Measurements from ENCODE around the gene SHISA2.

Gene SHISA2

DNA sequence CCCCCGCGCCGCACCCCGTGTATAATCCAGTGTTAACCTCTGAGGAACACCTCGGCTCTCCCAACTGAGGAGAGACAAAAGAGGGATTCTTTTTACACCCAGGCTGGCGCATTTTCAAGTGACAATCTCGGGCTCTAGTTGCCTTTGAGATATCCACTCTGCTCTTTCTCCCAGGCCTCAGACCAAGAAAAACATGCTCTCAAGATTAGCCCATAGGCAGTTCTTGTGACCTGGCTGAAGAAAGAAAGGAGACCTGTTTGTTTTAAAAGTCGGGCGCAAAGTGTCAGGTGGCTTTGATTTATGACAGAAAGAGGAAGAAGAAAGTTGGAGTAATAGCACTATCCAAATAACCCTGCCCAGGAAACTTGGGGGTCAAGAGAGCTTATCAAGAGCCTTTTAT is 27.3 kb downstream of the SHISA2 start:
- peaks cover 67% of the 10 kb centered on the region for H3K4me1 ChIP-seq (ENCODE audit: control insufficient read depth, insufficient read depth, low read length)
- no peak overlapping the region for H3K4me3 ChIP-seq (ENCODE audit: low read length)
- no peaks in the 10 kb centered on the region for H3K9me3 ChIP-seq (ENCODE audit: control insufficient read depth, low read length)
- no peaks in the 10 kb centered on the region for H3K36me3 ChIP-seq (ENCODE audit: control insufficient read depth, insufficient read depth, low read length)
- no peak overlapping the region for H3K9ac ChIP-seq (ENCODE audit: low read length)
- H3K27me3 ChIP-seq (ENCODE audit: control insufficient read depth, insufficient read depth, low read length): no peaks in the 10 kb centered on the region

DNA sequence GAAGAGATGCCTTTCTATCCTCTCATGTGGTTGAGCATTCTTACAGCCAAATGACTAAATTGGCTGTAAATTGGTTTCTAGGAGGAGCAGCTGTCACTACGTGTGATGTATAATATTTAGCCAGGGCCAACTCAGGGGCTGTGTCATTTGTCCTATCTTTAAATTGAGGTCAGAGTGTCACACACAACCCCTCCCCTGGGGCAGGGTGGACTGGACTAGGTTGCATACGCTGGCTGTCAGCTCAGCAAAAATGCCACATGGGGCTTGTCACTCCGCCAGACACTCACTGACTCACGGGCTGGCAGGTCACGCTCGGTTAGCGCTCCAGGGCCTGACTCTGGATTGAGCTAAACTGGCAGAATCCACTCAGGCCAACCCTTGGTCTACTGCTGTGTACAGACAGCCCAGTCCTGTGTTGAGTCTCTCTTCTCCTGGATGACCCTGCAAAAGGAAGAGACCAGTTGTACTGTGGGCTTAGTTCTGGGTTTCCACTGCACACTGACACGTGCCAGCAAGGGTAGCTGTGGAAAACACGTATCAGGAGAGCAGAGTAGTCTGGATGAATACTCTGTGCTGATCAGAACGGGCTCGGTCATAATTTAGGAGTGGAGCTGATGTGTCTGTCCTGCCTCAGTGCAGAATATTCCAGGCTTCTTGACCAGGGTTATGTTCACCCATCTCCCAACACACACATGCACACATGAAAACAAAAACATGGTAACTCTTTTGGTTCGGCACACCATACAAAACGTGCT is 29.1 kb downstream of the SHISA2 start:
- H3K9me3 ChIP-seq (ENCODE audit: control insufficient read depth, low read length): no peaks in the 10 kb centered on the region
- peaks cover 81% of the 10 kb centered on the region for H3K4me1 ChIP-seq (ENCODE audit: control insufficient read depth, insufficient read depth, low read length)
- no peaks in the 10 kb centered on the region for H3K27me3 ChIP-seq (ENCODE audit: control insufficient read depth, insufficient read depth, low read length)
- H3K9ac ChIP-seq (ENCODE audit: low read length): no peak overlapping the region
- H3K4me3 ChIP-seq (ENCODE audit: low read length): no peak overlapping the region
- H3K36me3 ChIP-seq (ENCODE audit: control insufficient read depth, insufficient read depth, low read length): no peaks in the 10 kb centered on the region

DNA sequence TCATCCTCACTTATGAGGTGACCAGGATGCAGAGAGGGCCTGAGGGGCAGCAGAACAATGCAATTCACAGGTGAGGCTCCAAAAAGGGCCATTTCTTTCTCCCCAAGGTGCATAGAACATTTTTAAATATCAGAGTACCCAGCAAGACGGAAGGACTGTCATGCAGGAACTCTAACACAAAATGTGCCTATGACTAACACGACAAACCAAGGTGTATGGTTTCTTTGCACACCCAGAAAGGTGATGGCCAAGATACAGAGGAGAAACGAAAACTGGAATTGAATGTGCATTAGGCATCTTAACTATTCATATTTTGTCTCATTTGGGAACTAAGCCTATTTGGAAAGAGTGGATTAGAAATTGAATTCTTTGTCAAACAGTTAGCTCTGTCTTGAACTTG is 29.9 kb downstream of the SHISA2 start:
- Histone ChIP-seq H3K4me3 (ENCODE audit: low read length) (no peak overlapping the region), H3K4me1 (ENCODE audit: control insufficient read depth, insufficient read depth, low read length) (peaks cover 88% of the 10 kb centered on the region), H3K27me3 (ENCODE audit: control insufficient read depth, insufficient read depth, low read length) (no peaks in the 10 kb centered on the region), H3K9ac (ENCODE audit: low read length) (no peak overlapping the region), H3K36me3 (ENCODE audit: control insufficient read depth, insufficient read depth, low read length) (no peaks in the 10 kb centered on the region), H3K9me3 (ENCODE audit: control insufficient read depth, low read length) (no peaks in the 10 kb centered on the region)

DNA sequence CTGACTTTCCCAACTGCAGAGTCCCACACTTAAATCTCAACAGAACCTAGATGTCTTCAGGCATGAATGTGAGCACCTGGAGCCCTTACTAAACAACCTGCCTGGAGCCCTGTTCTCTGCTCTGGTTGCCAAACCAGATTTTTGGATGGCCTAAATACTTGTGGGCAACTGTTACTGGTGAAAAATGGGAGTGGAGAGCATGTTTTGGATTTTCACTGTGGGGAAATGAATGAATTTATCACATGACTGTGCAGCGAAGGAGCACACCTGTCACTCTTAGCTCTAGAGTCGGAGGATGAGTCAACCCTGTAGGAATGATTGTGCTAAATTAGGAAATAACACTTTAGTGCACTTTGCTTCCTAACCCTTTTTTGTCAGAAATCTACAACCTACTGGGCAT is 30.3 kb downstream of the SHISA2 start:
- no peaks in the 10 kb centered on the region for H3K36me3 ChIP-seq (ENCODE audit: control insufficient read depth, insufficient read depth, low read length)
- no peak overlapping the region for H3K4me3 ChIP-seq (ENCODE audit: low read length)
- H3K4me1 ChIP-seq (ENCODE audit: control insufficient read depth, insufficient read depth, low read length): peaks cover 87% of the 10 kb centered on the region
- H3K9me3 ChIP-seq (ENCODE audit: control insufficient read depth, low read length): no peaks in the 10 kb centered on the region
- no peak overlapping the region for H3K9ac ChIP-seq (ENCODE audit: low read length)
- H3K27me3 ChIP-seq (ENCODE audit: control insufficient read depth, insufficient read depth, low read length): no peaks in the 10 kb centered on the region

DNA sequence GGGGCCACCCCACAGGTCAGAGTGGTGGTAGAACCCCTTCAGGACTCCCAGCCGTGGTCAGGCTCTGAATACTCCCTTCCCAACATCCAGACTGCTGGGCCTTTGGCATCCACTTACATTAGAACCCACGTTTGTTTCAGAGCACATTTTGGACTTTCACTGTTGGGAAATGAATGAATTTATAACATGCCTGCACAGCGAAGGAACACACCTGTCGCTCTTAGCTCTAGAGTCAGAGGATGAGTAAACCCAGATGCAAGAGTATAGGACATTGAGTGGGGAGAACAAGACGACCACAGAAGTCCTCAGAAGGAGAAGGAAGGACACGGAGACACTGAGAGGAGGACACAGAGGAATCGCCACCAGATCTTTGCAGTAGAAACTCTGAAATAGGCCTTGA is 30.9 kb downstream of the SHISA2 start:
- H3K4me1 ChIP-seq (ENCODE audit: control insufficient read depth, insufficient read depth, low read length): peaks cover 85% of the 10 kb centered on the region
- no peaks in the 10 kb centered on the region for H3K9me3 ChIP-seq (ENCODE audit: control insufficient read depth, low read length)
- no peak overlapping the region for H3K9ac ChIP-seq (ENCODE audit: low read length)
- H3K4me3 ChIP-seq (ENCODE audit: low read length): no peak overlapping the region
- H3K27me3 ChIP-seq (ENCODE audit: control insufficient read depth, insufficient read depth, low read length): no peaks in the 10 kb centered on the region
- no peaks in the 10 kb centered on the region for H3K36me3 ChIP-seq (ENCODE audit: control insufficient read depth, insufficient read depth, low read length)

DNA sequence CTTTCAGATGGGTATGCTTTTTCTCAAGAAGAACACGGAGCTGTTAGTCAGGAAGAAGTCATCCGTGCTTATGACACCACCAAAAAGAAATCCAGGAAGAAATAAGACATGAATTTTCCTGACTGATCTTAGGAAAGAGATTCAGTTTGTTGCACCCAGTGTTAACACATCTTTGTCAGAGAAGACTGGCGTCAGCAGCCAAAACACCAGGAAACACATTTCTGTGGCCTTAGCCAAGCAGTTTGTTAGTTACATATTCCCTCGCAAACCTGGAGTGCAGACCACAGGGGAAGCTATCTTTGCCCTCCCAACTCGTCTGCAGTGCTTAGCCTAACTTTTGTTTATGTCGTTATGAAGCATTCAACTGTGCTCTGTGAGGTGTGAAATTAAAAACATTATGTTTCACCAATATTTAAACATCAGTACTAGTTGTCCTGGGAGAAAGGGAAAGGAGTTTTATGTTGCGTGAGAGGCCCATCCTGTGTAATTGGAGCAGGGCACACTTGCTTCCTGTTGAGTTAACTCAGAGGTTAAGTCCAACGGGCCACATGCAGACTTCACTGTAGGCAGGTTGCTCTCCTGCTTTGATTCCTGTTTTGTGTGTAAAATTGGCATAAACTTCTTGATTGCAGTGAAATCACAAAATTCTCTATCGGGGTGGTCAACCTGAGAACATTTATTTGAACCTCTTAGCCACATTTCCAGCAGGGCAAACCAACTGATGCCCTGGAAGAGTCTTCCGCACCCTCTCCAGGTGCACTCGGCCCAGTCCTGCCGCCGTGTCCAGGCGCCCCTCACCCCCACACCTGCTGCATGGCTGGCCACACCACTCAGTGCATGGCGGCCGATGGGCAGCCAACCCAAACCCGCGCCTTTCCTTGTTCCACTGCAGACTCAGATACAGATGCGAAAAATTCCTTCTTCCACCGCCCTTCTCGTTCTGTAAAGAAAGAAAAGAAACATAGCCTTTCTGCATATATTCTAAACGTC is 31.6 kb downstream of the SHISA2 start:
- Histone ChIP-seq H3K9me3 (ENCODE audit: control insufficient read depth, low read length) (no peaks in the 10 kb centered on the region), H3K27me3 (ENCODE audit: control insufficient read depth, insufficient read depth, low read length) (no peaks in the 10 kb centered on the region), H3K9ac (ENCODE audit: low read length) (no peak overlapping the region), H3K4me1 (ENCODE audit: control insufficient read depth, insufficient read depth, low read length) (peaks cover 79% of the 10 kb centered on the region), H3K36me3 (ENCODE audit: control insufficient read depth, insufficient read depth, low read length) (no peaks in the 10 kb centered on the region), H3K4me3 (ENCODE audit: low read length) (no peak overlapping the region)

DNA sequence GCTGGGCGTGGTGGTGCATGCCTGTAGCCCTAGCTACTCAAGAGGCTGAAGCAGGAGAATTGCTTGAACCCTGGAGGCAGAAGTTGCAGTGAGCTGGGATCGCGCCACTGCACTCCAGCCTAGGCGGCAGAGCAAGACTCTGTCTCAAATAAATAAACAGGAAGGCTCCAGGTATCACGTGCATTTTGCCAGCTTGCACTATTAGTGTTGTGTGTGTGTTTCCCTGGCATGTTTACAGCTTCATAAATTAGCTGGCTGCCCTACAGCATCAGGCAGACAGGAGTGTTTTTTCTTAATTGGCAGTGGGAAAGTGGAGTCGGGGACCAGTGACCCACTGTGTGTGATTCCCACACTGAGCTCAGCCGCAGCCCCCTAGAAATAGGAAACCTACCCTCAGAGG is 32.6 kb downstream of the SHISA2 start:
- peaks cover 74% of the 10 kb centered on the region for H3K4me1 ChIP-seq (ENCODE audit: control insufficient read depth, insufficient read depth, low read length)
- no peaks in the 10 kb centered on the region for H3K27me3 ChIP-seq (ENCODE audit: control insufficient read depth, insufficient read depth, low read length)
- H3K36me3 ChIP-seq (ENCODE audit: control insufficient read depth, insufficient read depth, low read length): no peaks in the 10 kb centered on the region
- H3K4me3 ChIP-seq (ENCODE audit: low read length): no peak overlapping the region
- H3K9me3 ChIP-seq (ENCODE audit: control insufficient read depth, low read length): no peaks in the 10 kb centered on the region
- no peak overlapping the region for H3K9ac ChIP-seq (ENCODE audit: low read length)

DNA sequence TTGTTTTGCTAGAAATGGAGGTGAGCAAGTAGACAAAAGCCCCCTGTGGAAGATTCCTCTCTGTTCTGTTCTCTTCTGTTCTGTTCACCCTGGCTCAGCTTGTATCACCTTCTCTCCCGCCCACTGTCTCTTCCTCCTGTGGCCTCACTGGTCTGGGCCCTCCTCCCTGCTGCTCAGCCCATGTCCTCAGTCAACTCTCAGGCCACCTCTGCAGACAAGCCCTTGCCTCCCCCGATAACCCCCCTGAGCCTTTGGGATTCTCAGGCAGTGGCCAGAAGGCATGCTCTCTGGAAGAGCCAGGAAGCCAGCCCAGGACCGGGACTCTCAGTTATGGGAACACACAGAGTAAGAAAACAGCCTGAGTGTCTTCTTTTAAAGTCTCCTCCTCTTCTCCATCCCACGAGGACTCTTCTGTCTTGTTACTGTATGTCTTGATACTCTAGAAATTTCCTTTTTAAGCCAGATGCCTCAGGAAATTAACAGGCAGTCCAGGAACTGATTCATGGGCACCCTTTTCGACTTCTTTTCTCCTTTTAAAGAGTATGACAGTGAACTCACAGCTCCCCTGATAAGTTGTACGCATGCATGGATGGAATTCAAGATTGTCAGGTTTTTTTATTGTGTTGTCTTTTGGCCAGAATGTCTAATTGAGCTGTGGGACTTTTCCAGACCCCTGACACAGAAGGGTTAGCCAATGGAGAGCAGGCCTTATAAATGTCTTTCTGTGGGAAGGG is 33.7 kb downstream of the SHISA2 start:
- H3K4me1 ChIP-seq (ENCODE audit: control insufficient read depth, insufficient read depth, low read length): peaks cover 62% of the 10 kb centered on the region
- no peak overlapping the region for H3K9ac ChIP-seq (ENCODE audit: low read length)
- no peaks in the 10 kb centered on the region for H3K27me3 ChIP-seq (ENCODE audit: control insufficient read depth, insufficient read depth, low read length)
- H3K36me3 ChIP-seq (ENCODE audit: control insufficient read depth, insufficient read depth, low read length): no peaks in the 10 kb centered on the region
- H3K4me3 ChIP-seq (ENCODE audit: low read length): no peak overlapping the region
- no peaks in the 10 kb centered on the region for H3K9me3 ChIP-seq (ENCODE audit: control insufficient read depth, low read length)

DNA sequence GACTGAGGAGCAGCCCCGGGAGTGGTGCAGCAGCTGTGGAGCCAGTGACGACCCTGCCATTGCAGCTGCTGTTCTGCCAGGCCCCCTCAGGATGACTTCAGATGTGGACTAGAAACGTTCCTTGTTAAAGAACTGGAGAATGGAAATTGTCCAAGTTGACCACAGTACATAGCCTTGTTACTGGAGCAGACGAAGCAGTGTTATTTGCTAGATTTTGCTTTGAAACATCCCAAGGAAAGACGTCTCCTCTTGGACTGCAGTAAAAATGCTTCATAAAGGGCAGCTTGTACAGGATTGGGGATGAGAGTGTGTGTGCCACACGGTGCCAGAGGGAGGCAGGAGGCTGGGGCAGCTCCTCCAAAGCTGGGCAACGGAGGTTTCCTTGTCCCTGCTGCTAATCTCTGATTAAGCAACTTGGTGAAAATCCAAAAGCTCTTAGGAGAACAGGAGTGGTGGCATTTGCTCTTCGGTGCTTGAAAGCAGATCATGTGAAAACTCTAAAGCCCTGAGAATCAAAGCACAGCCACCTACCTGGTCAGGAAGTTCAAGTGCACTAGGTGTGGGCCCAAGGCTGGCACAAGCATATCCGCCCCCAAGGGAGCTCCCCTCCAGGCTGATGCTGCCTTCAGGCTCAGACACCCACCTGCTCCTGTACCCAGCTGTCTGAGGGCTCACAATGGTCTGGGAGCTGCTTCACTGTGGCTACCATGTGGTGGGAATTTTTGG is 34.5 kb downstream of the SHISA2 start:
- Histone ChIP-seq H3K36me3 (ENCODE audit: control insufficient read depth, insufficient read depth, low read length) (no peaks in the 10 kb centered on the region), H3K9ac (ENCODE audit: low read length) (no peak overlapping the region), H3K9me3 (ENCODE audit: control insufficient read depth, low read length) (no peaks in the 10 kb centered on the region), H3K4me3 (ENCODE audit: low read length) (no peak overlapping the region), H3K27me3 (ENCODE audit: control insufficient read depth, insufficient read depth, low read length) (no peaks in the 10 kb centered on the region), H3K4me1 (ENCODE audit: control insufficient read depth, insufficient read depth, low read length) (peaks cover 55% of the 10 kb centered on the region)

DNA sequence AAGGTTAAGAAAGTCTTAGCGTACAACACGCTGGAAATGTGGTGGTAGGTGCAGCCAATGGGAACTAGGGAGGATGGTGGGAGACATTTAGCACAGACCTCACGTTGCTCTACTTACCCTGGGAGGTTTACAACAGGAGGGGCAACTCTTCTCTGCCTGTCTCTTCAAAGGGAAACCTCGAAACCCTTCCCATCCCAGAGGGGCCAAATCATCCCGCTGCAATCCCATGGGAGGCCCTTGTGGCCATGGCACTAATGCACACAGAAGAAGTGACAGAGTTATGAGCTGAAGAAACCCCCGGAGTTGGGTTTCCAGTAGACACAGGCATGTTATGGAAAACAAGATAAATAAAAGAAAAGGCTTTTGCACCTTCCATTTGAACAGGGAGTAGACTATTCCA is 35.6 kb downstream of the SHISA2 start:
- Histone ChIP-seq H3K4me3 (ENCODE audit: low read length) (no peak overlapping the region), H3K36me3 (ENCODE audit: control insufficient read depth, insufficient read depth, low read length) (no peaks in the 10 kb centered on the region), H3K9ac (ENCODE audit: low read length) (no peak overlapping the region), H3K27me3 (ENCODE audit: control insufficient read depth, insufficient read depth, low read length) (no peaks in the 10 kb centered on the region), H3K4me1 (ENCODE audit: control insufficient read depth, insufficient read depth, low read length) (peaks cover 44% of the 10 kb centered on the region), H3K9me3 (ENCODE audit: control insufficient read depth, low read length) (no peaks in the 10 kb centered on the region)

DNA sequence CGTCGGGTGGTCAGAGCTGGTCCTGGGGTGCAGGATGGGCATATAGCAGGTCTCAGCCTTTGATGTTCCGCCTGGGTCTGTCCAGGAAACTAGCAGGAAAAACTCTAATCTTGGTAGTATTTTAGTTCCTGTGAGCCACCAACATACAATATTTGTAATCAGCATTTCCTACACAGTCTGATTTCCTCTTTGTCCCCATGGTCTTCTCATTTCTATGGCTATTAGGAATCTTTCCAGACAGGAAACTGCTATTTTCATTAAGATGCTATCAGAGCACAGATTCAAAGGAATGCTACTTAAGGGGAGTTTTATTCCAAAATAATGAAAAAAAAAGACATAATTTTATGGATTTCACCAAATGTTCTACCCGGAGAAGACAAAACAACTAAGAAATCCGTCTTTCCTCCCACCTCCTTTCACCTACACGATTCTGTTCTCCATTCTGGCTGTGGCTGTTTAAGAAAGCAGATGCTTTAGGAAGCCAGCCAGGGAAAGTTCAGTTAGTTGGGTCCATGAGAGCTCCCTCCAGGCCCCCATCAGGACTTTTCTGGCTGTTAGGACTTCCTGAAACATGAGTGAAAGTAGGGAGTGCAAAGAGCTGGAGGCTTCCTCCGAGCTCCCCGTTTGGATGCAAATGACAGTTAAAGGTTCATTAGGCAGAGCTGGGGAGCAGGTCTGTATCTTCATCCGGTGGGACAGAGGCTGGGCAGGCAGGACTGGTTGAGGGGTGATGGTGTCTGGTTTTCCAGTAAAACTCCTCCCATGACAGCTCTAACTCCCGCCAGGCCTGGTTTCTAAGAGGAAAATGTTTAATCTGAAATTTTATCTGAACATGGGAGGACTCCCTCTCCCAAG is 36.3 kb downstream of the SHISA2 start:
- Histone ChIP-seq H3K4me3 (ENCODE audit: low read length) (no peak overlapping the region), H3K27me3 (ENCODE audit: control insufficient read depth, insufficient read depth, low read length) (no peaks in the 10 kb centered on the region), H3K4me1 (ENCODE audit: control insufficient read depth, insufficient read depth, low read length) (peaks cover 38% of the 10 kb centered on the region), H3K36me3 (ENCODE audit: control insufficient read depth, insufficient read depth, low read length) (no peaks in the 10 kb centered on the region), H3K9me3 (ENCODE audit: control insufficient read depth, low read length) (no peaks in the 10 kb centered on the region), H3K9ac (ENCODE audit: low read length) (no peak overlapping the region)

All from mucosa of stomach (tissue), 1 donor.